ENCODE measurements around the gene SPDYE18. TPM values are rescaled to one million over a fixed set of nuclear protein-coding genes. Genes with fewer than 3 reads are reported as not detected.
"Not testable (repeated sequence)": the region's sequence is repeated elsewhere in the genome, so short reads cannot be mapped to it uniquely, and the experiment has no call there.

SPDYE18 gene
- polyA plus RNA-seq (2011; rRNA removed) (0.11 TPM in 1 of 2 replicates, not detected in the other), polyA minus RNA-seq (2011; rRNA and poly(A)+ RNA removed) (not detected in 2 replicates)

GRCh38 chr7:77062557-77062956 lies at the start of gene SPDYE18:
TSS of gene SPDYE18 (minus strand) at chr7:77062558. CDS start at chr7:77060512, 2,046 bp downstream.
- H3K9me3 ChIP-seq (ENCODE audit: control insufficient read depth, insufficient read depth, low read length); DNase-seq (ENCODE audit: low read depth, low spot score); H3K27me3 ChIP-seq (ENCODE audit: control insufficient read depth, insufficient read depth, low read length); CTCF ChIA-PET; H3K4me3 ChIP-seq (ENCODE audit: low read depth, low read length); POLR2A ChIA-PET; H3K27ac ChIP-seq (ENCODE audit: low read depth, low read length): not testable (repeated sequence)

GRCh38 chr7:77108362-77108761 lies 46.0 kb upstream of the SPDYE18 start:
- H3K27ac ChIP-seq (ENCODE audit: low read depth, low read length); H3K9me3 ChIP-seq (ENCODE audit: control insufficient read depth, insufficient read depth, low read length); POLR2A ChIA-PET; H3K4me3 ChIP-seq (ENCODE audit: low read depth, low read length); CTCF ChIA-PET; H3K27me3 ChIP-seq (ENCODE audit: control insufficient read depth, insufficient read depth, low read length): not testable (repeated sequence)
- DNase-seq (ENCODE audit: low read depth, low spot score) = peak; percentile 26

DNA sequence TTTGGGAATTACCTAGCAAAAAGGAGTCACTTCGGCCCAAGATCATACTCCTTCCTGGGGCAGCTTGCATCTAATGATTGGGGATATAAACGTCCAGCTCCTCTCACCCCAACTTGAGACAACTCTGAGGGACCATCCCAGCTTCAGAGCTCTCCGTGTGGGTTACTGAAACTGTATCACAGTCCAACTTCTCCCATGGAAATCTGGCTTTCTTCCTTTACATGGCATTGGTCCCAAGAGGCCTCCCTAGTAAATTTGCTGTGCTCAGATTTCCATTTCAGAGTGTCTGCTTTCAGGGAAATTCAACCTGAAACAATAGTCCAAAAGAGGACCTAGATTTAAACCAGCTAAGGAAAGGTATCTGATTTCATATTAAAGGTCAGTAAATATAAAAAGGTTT lies 45.3 kb upstream of the SPDYE18 start:
- CTCF ChIA-PET; H3K9me3 ChIP-seq (ENCODE audit: control insufficient read depth, insufficient read depth, low read length); DNase-seq (ENCODE audit: low read depth, low spot score); H3K27me3 ChIP-seq (ENCODE audit: control insufficient read depth, insufficient read depth, low read length); H3K4me3 ChIP-seq (ENCODE audit: low read depth, low read length); POLR2A ChIA-PET: not testable (repeated sequence)
- peak overlapping the region; percentile 57 for H3K27ac ChIP-seq (ENCODE audit: low read depth, low read length)

DNA sequence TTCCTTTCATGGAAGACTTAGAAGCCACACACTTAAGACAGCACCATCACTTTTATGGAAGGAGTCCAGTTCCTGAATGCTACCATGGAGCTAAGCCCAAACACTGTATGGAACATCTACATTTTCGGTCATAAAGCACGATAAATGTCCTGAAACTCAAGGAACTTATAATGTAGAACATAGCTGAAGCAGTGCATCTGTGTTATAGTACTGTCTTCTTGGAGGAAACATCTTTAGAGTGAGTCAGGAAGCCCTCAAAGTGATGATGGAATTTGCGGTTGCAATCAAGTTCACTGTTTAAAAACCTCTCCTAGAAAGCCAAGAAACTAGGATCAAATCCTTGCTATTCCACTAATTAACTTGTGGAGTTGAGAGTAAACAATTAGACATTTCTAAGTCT lies 43.5 kb upstream of the SPDYE18 start:
- H3K9me3 ChIP-seq (ENCODE audit: control insufficient read depth, insufficient read depth, low read length); POLR2A ChIA-PET; CTCF ChIA-PET; H3K4me3 ChIP-seq (ENCODE audit: low read depth, low read length); H3K27me3 ChIP-seq (ENCODE audit: control insufficient read depth, insufficient read depth, low read length); H3K27ac ChIP-seq (ENCODE audit: low read depth, low read length): not testable (repeated sequence)
- DNase-seq (ENCODE audit: low read depth, low spot score) = peak; percentile 18

- CTCF ChIA-PET; H3K27me3 ChIP-seq (ENCODE audit: control insufficient read depth, insufficient read depth, low read length); DNase-seq (ENCODE audit: low read depth, low spot score); H3K9me3 ChIP-seq (ENCODE audit: control insufficient read depth, insufficient read depth, low read length); H3K4me3 ChIP-seq (ENCODE audit: low read depth, low read length); POLR2A ChIA-PET; H3K27ac ChIP-seq (ENCODE audit: low read depth, low read length): not testable (repeated sequence)
Observed at GRCh38 chr7:77102671-77103070, 40.3 kb upstream of the SPDYE18 start.

GRCh38 chr7:77101187-77101586 lies 38.8 kb upstream of the SPDYE18 start:
- DNase-seq (ENCODE audit: low read depth, low spot score); CTCF ChIA-PET; H3K27me3 ChIP-seq (ENCODE audit: control insufficient read depth, insufficient read depth, low read length); H3K27ac ChIP-seq (ENCODE audit: low read depth, low read length); H3K9me3 ChIP-seq (ENCODE audit: control insufficient read depth, insufficient read depth, low read length); H3K4me3 ChIP-seq (ENCODE audit: low read depth, low read length); POLR2A ChIA-PET: not testable (repeated sequence)

- POLR2A ChIA-PET; H3K27ac ChIP-seq (ENCODE audit: low read depth, low read length): not testable (repeated sequence)
Observed at GRCh38 chr7:77100501-77100900, 38.1 kb upstream of the SPDYE18 start.

DNA sequence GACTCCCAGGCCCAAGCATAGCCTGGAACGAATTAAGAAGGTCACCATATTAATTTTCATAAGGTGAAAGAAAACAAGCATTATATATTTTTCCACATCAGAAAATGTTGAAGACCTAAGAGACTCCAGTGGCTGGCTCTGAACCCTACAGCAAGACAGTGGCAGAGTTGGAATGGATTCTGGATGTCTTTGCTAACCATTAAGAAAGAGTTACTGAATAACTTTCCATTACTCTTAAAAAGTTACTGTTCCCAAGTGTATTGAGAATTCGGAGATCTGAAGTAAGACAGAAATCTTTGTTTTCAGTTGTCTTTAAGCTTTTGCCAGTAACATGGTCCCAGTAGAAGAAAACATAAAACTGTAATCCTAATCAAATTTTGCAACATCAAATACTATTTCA lies 29.9 kb upstream of the SPDYE18 start:
- H3K9me3 ChIP-seq (ENCODE audit: control insufficient read depth, insufficient read depth, low read length); H3K27me3 ChIP-seq (ENCODE audit: control insufficient read depth, insufficient read depth, low read length); H3K27ac ChIP-seq (ENCODE audit: low read depth, low read length); DNase-seq (ENCODE audit: low read depth, low spot score); POLR2A ChIA-PET; CTCF ChIA-PET; H3K4me3 ChIP-seq (ENCODE audit: low read depth, low read length): not testable (repeated sequence)

More at GRCh38 chr7:77100501-77100900, 38.1 kb upstream of the SPDYE18 start:
- H3K27me3 ChIP-seq (ENCODE audit: control insufficient read depth, insufficient read depth, low read length); DNase-seq (ENCODE audit: low read depth, low spot score); CTCF ChIA-PET; H3K9me3 ChIP-seq (ENCODE audit: control insufficient read depth, insufficient read depth, low read length); H3K4me3 ChIP-seq (ENCODE audit: low read depth, low read length): not testable (repeated sequence)

GRCh38 chr7:77082192-77082591 lies 19.8 kb upstream of the SPDYE18 start:
- H3K9me3 ChIP-seq (ENCODE audit: control insufficient read depth, insufficient read depth, low read length); CTCF ChIA-PET; DNase-seq (ENCODE audit: low read depth, low spot score); H3K4me3 ChIP-seq (ENCODE audit: low read depth, low read length); H3K27me3 ChIP-seq (ENCODE audit: control insufficient read depth, insufficient read depth, low read length); POLR2A ChIA-PET; H3K27ac ChIP-seq (ENCODE audit: low read depth, low read length): not testable (repeated sequence)

GRCh38 chr7:77080236-77080635 lies 17.9 kb upstream of the SPDYE18 start:
- H3K4me3 ChIP-seq (ENCODE audit: low read depth, low read length); POLR2A ChIA-PET; CTCF ChIA-PET; H3K27me3 ChIP-seq (ENCODE audit: control insufficient read depth, insufficient read depth, low read length); H3K9me3 ChIP-seq (ENCODE audit: control insufficient read depth, insufficient read depth, low read length); DNase-seq (ENCODE audit: low read depth, low spot score); H3K27ac ChIP-seq (ENCODE audit: low read depth, low read length): not testable (repeated sequence)

DNA sequence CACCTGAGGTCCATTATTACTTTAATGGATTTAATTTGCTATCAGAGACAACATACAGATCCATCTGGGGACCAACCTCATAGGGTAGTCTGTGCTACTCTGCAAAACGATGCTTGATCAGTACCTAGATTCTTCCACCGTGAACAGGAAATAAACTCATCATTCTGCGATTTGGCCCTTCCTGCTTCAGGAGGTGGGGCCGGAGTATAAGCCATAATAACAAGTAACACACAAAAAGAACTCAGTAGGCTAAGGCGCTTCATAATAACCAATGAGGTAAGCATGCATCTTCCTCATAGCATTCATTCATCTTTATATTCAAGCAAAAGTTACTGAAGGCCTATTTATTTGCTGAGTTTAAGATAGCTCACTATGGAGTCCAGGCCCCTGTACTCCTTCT lies 17.3 kb upstream of the SPDYE18 start:
- H3K27me3 ChIP-seq (ENCODE audit: control insufficient read depth, insufficient read depth, low read length); H3K27ac ChIP-seq (ENCODE audit: low read depth, low read length); POLR2A ChIA-PET; H3K9me3 ChIP-seq (ENCODE audit: control insufficient read depth, insufficient read depth, low read length); H3K4me3 ChIP-seq (ENCODE audit: low read depth, low read length); DNase-seq (ENCODE audit: low read depth, low spot score); CTCF ChIA-PET: not testable (repeated sequence)

DNA sequence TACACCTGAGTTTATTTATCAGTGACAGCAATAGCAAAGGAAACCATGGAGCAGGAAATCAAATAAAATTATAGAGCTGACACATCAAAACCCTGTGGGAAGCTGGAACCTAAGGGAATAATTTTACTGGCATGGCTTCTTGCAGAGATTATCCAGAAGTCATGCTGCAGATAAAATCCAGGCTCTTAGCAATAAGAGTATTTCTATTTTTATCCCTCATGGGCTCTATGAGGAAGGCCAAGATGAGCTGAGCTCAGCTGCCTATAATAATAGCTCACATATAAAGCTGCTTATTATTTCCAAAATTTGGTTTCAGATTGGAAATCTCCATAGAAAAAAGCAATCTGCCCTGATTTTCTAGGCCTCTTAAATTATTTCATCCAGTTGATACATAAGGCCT lies 16.8 kb upstream of the SPDYE18 start:
- H3K4me3 ChIP-seq (ENCODE audit: low read depth, low read length); H3K9me3 ChIP-seq (ENCODE audit: control insufficient read depth, insufficient read depth, low read length); POLR2A ChIA-PET; H3K27me3 ChIP-seq (ENCODE audit: control insufficient read depth, insufficient read depth, low read length); H3K27ac ChIP-seq (ENCODE audit: low read depth, low read length); DNase-seq (ENCODE audit: low read depth, low spot score); CTCF ChIA-PET: not testable (repeated sequence)

DNA sequence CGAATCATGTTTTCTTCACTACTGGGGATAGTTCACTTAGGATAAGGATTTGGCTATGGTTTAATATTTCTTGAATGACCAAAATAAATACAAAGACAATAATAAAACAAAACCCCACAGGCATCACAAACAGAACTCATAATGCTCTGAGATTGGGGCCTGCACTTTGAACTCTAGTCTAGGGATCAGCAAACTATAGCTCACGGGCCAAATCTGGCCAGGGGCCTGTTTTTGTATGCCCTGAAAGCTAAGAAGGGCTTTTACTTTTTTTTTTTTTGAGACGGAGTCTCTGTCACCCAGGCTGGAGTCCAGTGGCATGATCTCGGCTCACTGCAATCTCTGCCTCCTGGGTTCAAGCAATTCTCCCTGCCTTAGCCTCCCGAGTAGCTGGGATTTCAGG lies 14.7 kb upstream of the SPDYE18 start:
- CTCF ChIA-PET; H3K4me3 ChIP-seq (ENCODE audit: low read depth, low read length); DNase-seq (ENCODE audit: low read depth, low spot score); POLR2A ChIA-PET; H3K27me3 ChIP-seq (ENCODE audit: control insufficient read depth, insufficient read depth, low read length); H3K9me3 ChIP-seq (ENCODE audit: control insufficient read depth, insufficient read depth, low read length); H3K27ac ChIP-seq (ENCODE audit: low read depth, low read length): not testable (repeated sequence)

Data from AG04450 (cell line).